IPS-15b (cell line): ENCODE results near the gene GPR155.
"Not testable (repeated sequence)": the region's sequence is repeated elsewhere in the genome, so short reads cannot be mapped to it uniquely, and the experiment has no call there.

Experiments
- H3K27me3 ChIP-seq: one replicate; pipeline ENCODE4 v1.6.1; 2013; ENCODE audit warnings: low read length; ENCODE audit not compliant: control insufficient read depth, insufficient read depth
- H3K36me3 ChIP-seq: one replicate; pipeline ENCODE4 v1.6.1; 2013; ENCODE audit warnings: low read length; ENCODE audit not compliant: control insufficient read depth, insufficient read depth
- H3K4me1 ChIP-seq: one replicate; pipeline ENCODE4 v1.6.1; 2013; ENCODE audit warnings: mild to moderate bottlenecking, low read length; ENCODE audit not compliant: control insufficient read depth, insufficient read depth
- H3K4me3 ChIP-seq: one replicate; pipeline ENCODE4 v1.5.1; 2013; ENCODE audit warnings: low read depth, low read length
- H3K9ac ChIP-seq: one replicate; pipeline ENCODE4 v1.6.1; 2013; ENCODE audit warnings: low read depth, mild to moderate bottlenecking, low read length
- H3K9me3 ChIP-seq: one replicate; pipeline ENCODE4 v1.6.1; 2013; ENCODE audit warnings: mild to moderate bottlenecking, low read length; ENCODE audit not compliant: control insufficient read depth, insufficient read depth

Gene GPR155

DNA sequence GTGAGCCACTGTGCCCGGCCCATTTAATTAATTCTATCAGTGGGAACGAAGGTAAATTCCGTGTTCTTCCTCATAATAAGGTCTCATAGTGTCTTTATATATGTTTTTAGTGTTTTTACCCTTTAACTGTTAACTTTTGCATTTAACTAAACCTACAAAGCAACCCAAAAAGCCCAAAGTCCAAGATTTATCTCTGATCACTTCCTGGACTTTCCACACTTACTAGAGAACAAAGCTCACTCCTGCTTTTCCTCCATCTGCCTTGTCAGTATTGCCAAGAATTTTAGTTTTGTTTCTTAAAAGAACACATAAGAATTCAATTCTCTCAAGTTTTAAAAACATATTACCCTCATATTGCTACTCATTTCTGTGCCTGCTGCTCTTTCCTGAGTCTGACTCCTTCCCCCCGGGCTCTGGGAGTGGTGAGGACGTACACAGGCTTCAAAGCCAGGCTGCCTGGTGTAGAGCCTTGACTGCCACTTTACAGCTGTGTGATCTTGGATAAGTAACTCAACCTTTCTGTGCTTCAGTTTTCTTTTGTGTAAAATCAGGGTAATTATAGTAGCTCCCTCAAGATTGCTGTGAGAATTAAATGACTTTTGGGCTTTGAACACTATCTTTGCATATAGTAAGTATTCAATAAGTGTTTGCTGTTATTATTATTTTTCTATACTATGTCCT, 24.9 kb upstream of the GPR155 start:
- Histone ChIP-seq H3K9ac (no peak overlapping the region), H3K4me1 (no peaks in the 10 kb centered on the region), H3K9me3 (peaks cover 7% of the 10 kb centered on the region), H3K27me3 (no peaks in the 10 kb centered on the region), H3K4me3 (no peak overlapping the region), H3K36me3 (no peaks in the 10 kb centered on the region)

DNA sequence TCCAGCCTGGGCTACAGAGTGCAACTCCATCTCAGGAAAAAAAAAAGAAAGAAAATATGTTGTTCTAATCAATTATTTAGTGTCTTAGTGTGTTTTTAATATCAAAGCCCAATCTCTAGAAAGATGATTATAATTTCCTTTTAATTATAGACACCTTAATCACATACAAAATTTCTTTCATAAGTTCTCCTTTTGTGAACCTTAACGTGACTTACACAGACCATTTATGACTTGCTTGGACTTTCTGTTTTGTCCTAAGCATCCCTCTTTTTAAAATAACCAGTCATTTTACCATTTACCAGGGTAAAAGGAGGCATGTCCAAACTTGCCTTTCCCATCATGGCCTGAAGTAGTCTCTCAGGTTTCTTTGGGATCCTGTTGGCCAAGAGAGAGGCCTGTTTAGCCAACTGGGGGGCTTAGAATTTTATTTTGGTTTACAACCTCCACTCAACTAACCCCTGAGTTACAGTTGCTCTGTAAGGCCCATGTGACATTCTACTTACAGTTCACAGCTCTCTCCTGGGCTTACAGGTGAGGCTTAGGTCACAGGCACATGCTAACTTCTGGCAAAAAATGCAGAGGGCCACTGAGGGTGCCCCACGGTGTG, 23.9 kb upstream of the GPR155 start:
- no peaks in the 10 kb centered on the region for H3K27me3 ChIP-seq
- no peak overlapping the region for H3K9ac ChIP-seq
- H3K4me3 ChIP-seq: no peak overlapping the region
- H3K36me3 ChIP-seq: no peaks in the 10 kb centered on the region
- peaks cover 7% of the 10 kb centered on the region for H3K9me3 ChIP-seq
- no peaks in the 10 kb centered on the region for H3K4me1 ChIP-seq

DNA sequence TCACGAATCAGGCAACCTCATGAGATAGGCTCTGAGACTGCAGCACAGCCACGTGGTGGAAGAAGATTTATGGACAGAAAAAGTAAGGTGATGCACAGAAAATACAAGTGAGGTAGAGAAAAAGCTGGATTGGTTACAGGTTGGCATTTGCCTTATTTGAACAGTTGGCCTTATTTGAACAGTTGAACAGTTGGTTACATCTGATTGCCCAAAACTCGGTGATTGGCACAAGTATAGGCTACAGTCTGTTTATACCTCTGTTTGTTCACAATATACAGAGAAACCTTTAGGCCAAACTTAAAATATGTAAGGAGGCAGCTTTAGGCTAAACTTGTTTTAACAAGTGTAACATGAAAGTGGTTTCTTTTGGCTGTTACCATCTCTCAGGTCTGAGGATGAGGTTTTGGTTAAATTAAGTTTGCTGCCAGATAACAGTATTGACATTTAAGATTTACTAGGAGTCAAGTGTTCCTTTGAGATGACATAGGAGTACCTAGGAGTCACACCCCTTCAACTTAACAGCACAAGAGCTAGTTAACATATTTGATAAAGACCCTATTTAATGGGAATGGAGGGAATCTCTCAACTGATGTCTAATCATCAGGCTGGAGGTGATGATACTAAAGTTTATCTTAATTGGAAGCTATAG, 16.5 kb upstream of the GPR155 start:
- no peaks in the 10 kb centered on the region for H3K36me3 ChIP-seq
- no peaks in the 10 kb centered on the region for H3K27me3 ChIP-seq
- no peaks in the 10 kb centered on the region for H3K9me3 ChIP-seq
- no peak overlapping the region for H3K4me3 ChIP-seq
- H3K4me1 ChIP-seq: no peaks in the 10 kb centered on the region
- no peak overlapping the region for H3K9ac ChIP-seq

DNA sequence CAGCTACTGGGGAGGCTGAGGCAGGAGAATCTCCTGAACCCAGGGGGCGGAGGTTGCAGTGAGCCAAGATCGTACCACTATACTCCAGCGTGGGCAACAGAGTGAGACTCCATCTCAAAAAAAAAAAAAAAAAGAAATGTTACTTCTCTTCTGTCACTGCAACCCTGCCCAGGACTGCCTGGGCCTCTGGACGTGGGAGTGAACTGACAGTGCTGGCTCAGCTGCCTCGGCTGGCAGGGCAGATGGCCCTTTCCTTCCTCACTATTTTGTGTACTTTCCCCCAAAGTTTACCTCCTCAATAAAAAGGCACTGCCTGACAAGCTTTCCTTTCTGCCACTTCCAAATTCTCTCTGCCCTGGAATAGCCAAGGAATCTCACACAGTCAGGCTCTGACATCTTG, 12.5 kb upstream of the GPR155 start:
- Histone ChIP-seq H3K36me3 (no peaks in the 10 kb centered on the region), H3K9me3 (no peaks in the 10 kb centered on the region), H3K4me3 (no peak overlapping the region), H3K4me1 (peaks cover 6% of the 10 kb centered on the region), H3K27me3 (no peaks in the 10 kb centered on the region), H3K9ac (no peak overlapping the region)

DNA sequence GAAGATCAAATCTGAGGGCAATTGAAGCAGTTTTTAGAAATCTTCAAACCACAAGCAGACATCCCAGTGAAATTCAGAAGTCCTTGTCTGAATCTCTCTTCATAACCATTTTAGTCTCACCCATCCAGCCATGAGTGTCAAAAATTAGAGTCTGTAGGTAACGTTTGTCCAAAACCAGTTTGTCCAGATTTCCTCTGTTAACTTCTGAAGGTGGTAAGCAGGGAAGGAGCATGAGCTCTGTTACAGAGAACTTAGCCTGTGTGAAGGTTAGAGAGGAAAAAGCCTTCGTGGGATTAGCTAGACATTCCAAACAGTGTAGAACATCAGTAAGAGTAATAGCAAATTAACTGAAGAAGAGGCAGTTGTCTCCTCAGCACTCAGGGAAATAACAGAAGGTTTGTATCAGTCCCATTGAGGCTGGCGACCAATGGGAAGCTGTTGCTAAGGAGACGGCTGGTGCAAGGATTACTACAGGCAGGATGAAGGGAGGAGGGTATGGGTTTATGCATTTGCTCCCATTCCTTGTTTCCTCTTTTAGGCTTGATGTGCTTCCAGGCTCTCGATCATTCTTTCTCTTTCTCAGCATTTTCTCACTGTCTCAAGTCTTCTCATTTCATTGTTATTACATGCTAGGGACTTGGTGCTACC, 8.7 kb upstream of the GPR155 start:
- no peaks in the 10 kb centered on the region for H3K36me3 ChIP-seq
- peaks cover 6% of the 10 kb centered on the region for H3K4me1 ChIP-seq
- H3K9me3 ChIP-seq: no peaks in the 10 kb centered on the region
- no peak overlapping the region for H3K9ac ChIP-seq
- H3K27me3 ChIP-seq: no peaks in the 10 kb centered on the region
- H3K4me3 ChIP-seq: no peak overlapping the region

DNA sequence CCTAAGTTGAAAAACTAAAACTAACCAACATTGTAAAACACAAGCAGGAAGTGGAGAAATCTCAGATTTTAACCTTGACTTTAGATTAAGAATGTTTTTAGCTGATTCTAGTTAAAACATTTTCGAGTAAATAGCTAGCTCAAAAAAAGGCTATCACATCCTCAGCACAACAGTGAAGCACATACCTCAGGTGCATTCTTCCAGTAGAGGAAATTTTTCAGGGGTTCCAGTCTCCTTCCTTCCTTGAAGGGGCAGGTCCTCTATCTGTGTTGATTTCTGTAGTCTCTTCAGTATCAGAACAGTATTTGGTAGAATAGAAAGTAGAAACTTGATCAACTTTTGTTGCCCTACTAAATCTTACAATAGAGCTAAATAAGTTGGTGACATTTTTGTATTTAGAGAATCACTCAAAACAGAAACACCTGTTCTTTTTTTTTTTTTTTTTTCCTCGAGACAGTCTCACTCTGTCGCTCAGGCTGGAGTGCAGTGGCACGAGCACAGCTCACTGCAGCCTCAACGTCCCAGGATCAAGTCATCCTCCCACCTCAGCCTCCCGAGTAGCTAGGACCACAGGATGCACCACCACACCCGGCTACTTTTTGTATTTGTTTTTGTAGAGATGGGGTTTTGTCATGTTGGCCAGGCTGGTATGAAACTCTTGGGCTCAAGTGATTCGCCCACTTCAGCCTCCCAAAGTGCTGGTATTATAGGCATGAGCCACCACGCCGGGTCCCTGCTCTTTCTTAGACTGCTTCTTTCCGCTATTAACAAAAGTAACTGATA, 6.9 kb upstream of the GPR155 start:
- Histone ChIP-seq H3K4me3 (no peak overlapping the region), H3K27me3 (no peaks in the 10 kb centered on the region), H3K36me3 (no peaks in the 10 kb centered on the region), H3K4me1 (peaks cover 6% of the 10 kb centered on the region), H3K9me3 (no peaks in the 10 kb centered on the region), H3K9ac (no peak overlapping the region)

DNA sequence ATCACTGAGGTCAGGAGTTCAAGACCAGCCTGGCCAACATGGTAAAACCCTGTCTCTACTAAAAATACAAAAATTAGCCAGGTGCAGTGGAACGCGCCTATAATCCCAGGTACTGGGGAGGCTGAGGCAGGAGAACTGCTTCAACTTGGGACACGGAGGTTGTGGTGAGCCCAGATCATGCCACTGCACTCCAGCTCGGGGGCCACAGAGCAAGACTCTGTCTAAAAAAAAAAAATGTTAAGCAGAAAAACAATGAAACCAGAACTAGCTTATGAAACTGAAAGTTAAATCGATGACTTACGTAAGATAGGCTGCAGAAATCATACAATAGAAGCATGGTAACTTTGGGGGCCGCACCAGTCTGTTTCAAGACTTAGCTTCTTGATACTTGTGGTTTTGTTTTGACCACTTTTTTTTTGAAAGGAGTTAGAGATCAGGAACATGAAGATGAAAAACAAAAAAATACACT, 6.2 kb upstream of the GPR155 start:
- Histone ChIP-seq H3K4me1 (peaks cover 6% of the 10 kb centered on the region), H3K9ac (no peak overlapping the region), H3K4me3 (no peak overlapping the region), H3K9me3 (no peaks in the 10 kb centered on the region), H3K27me3 (no peaks in the 10 kb centered on the region), H3K36me3 (no peaks in the 10 kb centered on the region)

DNA sequence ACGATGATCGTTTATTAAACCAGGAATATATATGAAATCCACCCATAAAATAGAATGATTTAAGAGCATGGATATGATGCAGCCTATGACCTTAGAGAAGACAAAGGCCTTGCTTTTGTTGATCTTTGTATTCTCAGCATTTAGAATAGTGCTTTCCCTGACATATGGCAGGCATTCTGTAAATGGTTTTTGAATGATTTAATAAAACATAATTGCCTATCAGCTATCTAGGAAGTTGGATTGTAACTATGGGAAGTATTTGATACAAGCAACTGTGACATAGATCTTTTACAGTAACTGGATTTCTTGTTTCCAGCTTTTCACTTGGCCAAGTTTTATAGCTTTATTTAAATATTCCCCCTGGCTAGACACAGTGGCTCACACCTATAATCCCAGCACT, 5.1 kb upstream of the GPR155 start:
- no peaks in the 10 kb centered on the region for H3K36me3 ChIP-seq
- no peaks in the 10 kb centered on the region for H3K9me3 ChIP-seq
- H3K27me3 ChIP-seq: no peaks in the 10 kb centered on the region
- H3K4me1 ChIP-seq: peaks cover 6% of the 10 kb centered on the region
- no peak overlapping the region for H3K4me3 ChIP-seq
- no peak overlapping the region for H3K9ac ChIP-seq

DNA sequence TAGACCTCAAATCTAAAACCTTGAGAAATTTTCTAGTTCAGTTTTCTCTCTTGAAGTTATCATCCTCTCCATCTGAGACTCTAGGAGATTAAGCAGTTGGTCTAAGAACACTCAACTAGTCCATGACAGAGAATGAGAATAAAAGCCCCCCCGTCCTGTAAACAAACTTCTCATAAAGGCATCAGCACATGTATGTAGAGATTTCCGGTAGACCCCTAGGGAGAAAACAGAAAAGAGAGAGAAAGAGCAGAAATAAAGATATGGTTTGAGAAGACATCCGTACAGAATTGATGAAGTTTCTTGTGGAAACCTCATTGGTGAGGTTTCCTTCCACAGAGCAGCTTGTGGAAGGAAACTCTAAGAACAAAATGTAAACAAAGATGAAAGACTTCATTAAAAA, 3.2 kb upstream of the GPR155 start:
- Histone ChIP-seq H3K27me3 (peaks cover 13% of the 10 kb centered on the region), H3K4me1 (no peaks in the 10 kb centered on the region), H3K9ac (no peak overlapping the region), H3K9me3 (no peaks in the 10 kb centered on the region), H3K4me3 (no peak overlapping the region), H3K36me3 (no peaks in the 10 kb centered on the region)

DNA sequence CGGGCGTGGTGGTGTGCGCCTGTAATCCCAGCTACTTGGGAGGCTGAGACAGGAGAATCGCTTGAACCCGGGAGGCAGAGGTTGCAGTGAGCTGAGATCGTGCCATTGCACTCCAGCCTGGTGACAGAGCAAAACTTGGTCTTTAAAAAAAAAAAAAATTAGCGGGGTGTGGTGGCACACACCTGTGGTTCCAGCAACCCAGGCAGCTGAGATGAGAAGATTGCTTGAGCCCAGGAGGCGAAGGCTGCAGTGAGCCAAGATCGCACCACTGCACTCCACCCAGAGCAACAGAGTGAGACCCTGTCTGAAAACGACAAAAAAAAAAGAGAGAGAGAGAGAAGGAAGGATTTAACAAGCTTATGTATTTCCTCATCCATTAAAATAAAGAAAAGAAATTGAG, 2.7 kb upstream of the GPR155 start:
- H3K4me1 ChIP-seq, H3K36me3 ChIP-seq, H3K4me3 ChIP-seq, H3K9me3 ChIP-seq, H3K9ac ChIP-seq: not testable (repeated sequence)
- H3K27me3 ChIP-seq: peaks cover 18% of the 10 kb centered on the region

DNA sequence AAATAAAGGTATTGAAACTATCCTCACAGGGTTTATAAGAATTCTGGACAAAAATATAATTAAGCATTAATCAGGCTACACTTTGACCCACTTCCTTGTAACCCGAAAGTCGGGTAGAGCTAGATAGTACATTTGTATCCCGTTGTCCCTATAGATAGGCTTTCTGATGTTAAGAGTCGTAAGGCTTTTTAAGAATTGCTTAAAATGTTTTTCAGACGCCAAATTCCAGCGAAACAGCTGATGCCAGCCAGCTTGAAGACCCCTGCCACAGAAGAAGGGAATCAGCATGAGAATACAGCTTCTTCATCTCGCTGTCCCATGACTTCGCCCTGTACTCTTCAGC, 962 bp upstream of the GPR155 start:
- H3K4me1 ChIP-seq: no peaks in the 10 kb centered on the region
- H3K9me3 ChIP-seq: no peaks in the 10 kb centered on the region
- peaks cover 21% of the 10 kb centered on the region for H3K27me3 ChIP-seq
- H3K4me3 ChIP-seq: peak overlapping the region; percentile 75
- H3K9ac ChIP-seq: no peak overlapping the region
- no peaks in the 10 kb centered on the region for H3K36me3 ChIP-seq
